OCI-M1 (cell line): ENCODE measurements around the gene MTHFD1.
A peak's percentile ranks its signal among the peaks of the same experiment; 100 is the strongest.
"Not testable (repeated sequence)": the region's sequence is repeated elsewhere in the genome, so short reads cannot be mapped to it uniquely, and the experiment has no call there.

Source experiments
- DNase-seq: peaks from one replicate; lab custom pipeline; 2025; lab: John Stamatoyannopoulos, UW

MTHFD1 gene

DNA sequence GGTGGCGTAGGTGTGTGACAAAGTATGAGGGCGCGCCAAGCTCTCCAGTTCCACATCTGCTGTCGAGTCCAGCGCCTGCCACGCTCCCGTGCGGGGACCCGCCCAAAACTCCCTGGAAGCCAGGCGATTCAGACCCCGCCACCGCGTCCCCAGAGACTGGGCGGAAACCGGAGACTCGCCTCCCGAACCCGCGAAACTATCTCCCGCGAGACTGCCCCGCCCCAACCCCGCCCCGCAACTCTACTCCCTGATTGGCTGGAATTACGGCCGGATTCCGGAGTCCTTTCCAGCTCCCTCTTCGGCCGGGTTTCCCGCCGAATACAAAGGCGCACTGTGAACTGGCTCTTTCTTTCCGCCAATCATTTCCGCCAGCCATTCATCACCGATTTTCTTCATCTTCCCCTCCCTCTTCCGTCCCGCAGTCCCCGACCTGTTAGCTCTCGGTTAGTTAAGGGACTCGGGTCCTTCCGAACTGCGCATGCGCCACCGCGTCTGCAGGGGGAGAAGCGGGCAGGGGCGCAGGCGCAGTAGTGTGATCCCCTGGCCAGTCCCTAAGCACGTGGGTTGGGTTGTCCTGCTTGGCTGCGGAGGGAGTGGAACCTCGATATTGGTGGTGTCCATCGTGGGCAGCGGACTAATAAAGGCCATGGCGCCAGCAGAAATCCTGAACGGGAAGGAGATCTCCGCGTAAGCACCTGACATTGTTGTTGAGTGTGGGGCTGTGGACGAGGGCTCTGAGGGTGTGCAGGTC is at the start of gene MTHFD1:
Gene MTHFD1 (plus strand): TSS at position 572 of the 751 bp plus-strand sequence. CDS start 75 bp downstream, at position 647.
- DNase-seq, result peak; percentile 98

- DNase-seq, result peak; percentile 95
Observed at GRCh38 chr14:64338616-64339316, 49.4 kb upstream of the MTHFD1 start.

DNA sequence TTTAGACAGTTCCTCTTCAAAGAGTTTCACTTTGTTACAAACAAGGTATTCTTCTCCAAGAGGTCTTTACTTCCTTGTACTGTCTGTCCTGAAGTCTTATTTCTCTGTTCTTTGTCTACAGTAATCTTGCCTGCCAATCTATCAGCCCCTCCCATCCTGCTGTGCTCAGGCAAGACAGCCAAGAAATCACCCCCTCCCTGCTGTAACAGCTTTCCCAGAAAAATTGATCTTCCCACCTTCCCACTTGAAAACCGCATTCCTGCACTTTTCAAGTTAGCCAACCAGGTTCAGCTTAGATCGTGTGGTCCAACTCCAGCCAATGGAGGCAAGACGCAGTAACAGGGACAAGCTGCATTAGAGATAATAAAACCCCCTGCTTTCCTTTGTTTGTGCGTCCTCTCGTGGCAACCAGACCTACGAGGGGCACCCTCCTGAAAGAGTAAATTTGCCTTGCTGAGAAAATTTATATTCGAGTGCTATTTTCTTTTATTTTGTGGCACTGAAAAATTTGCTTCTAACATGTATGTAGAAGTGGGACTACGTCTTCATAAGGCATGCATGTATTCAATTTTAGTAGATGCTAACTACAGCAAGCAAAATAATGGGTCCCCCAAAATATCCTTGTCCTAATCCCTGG is 47.5 kb upstream of the MTHFD1 start:
- DNase-seq, result peak; percentile 7

- DNase-seq, result no peak
Observed at GRCh38 chr14:64347748-64348147, 40.4 kb upstream of the MTHFD1 start.

DNA sequence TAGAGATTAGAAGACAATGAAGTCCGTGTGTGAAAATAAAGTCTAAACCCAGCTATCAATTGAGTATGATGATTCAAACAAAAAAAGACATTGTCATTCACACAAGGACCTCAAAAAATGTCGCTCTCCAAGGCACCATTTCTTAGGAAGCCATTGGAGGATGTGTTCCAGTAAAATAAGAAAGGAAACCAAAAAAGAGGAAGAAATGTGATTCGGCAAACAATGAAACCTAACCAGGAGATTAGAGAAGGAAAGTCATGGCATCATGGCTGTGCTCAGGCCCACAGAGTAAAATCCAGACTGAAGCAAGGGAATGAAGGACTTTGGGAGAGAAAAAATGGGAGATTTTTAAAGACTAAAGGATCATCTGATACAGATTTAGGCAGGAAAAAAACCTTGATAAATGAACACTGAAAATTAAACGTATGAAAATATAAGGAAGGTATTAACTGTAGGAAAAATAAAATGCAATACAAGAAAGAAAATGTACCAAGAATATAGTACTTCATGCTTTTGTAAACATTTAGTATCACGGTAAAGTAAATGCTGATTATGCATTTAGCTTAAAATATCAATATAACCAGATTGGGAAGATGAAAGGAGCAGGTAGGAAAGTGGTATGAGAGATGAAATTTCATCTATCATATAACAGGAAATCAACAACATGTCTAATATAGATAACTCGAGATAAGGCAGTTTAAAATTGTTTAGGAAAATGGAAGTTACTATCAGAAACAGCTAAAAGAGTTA is 38.2 kb upstream of the MTHFD1 start:
- peak; percentile 22 for DNase-seq

DNA sequence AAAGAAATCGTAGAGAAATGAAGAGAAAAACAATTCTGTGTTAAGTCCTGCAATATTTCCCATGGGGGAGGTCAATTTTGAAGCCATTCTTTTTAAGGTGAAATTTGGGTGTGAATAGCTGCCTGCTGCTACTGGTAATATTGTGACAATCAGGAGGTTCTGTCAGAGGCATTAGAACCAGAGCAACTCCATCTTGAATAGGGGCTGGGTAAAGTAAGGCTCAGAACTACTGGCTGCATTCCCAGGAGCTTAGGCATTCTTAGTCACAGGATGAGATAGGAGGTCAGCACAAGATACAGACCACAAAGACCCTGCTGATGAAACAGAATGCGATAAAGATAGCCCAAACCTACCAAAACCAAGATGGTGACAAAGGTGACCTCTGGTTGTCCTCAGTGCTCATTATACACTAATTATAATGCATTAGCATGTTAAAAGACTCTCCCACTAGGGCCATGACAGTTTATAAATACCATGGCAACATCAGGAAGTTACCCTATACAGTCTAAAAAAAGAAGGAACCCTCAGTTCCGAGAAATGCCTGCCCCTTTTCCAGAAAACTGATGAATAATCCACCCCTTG is 24.8 kb upstream of the MTHFD1 start:
- DNase-seq, result peak; percentile 73

- peak; percentile 18 for DNase-seq
Observed at GRCh38 chr14:64364907-64365306, 23.2 kb upstream of the MTHFD1 start.

DNA sequence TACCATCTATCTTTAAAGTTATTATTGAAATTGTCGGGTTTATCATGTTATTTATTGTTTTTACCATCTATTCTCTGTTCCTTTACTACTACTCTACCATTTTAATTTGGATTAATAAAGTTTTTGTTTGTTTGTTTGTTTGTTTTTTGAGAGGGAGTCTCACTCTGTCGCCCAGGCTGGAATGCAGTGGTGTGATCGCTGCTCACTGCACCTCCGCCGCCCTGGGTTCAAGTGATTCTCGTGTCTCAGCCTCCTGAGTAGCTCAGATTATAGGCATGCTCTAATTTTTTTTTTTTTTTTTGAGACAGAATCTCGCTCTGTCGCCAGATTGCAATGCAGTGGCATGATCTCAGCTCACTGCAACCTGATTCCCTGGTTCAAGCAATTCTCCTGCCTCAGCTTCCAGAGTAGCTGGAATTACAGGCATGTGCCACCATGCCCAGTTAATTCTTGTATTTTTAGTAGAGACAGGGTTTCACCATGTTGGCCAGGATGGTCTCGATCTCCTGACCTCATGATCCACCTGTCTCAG is 22.7 kb upstream of the MTHFD1 start:
- not testable (repeated sequence) for DNase-seq

- DNase-seq, result no peak
Observed at GRCh38 chr14:64369201-64369600, 19.0 kb upstream of the MTHFD1 start.

GRCh38 chr14:64387232-64387781 is 846 bp upstream of the MTHFD1 start:
- no peak for DNase-seq

DNA sequence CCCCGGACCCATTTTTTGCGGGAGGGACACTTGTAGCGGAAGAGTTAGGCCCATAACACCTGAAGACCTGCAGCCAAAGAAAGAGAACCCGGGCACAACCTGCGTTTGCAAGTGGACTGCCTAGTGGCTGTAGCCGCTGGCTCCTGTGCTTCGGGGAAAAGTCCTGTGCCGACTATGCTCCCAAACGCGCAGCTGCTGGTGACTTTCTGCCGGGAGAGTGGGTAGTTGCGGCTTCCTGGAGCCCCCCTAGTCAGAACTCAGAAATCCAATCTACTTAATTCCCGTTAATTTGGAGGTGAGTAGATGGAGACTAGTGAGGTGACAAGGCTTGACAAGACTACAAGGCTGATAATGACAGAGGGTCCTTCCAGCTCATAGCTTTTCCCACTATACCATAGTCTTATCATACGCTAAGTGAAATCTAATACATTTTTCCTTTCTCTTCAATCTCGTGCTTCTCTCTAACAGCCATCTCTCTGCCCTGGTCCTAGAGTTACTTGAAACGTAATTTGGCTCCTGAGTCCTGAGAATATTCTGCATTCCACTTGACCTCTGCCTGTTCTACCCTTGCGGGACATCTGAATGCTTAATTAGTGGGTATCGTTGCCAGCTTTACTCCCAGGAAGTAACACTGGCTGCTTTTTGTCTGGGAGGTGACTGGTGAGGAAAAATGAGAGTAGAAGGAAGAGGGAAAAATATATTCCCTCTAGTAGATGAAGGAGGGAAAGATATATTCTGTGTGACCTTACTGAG is 556 bp downstream of the MTHFD1 start:
- peak; percentile 48 for DNase-seq

DNA sequence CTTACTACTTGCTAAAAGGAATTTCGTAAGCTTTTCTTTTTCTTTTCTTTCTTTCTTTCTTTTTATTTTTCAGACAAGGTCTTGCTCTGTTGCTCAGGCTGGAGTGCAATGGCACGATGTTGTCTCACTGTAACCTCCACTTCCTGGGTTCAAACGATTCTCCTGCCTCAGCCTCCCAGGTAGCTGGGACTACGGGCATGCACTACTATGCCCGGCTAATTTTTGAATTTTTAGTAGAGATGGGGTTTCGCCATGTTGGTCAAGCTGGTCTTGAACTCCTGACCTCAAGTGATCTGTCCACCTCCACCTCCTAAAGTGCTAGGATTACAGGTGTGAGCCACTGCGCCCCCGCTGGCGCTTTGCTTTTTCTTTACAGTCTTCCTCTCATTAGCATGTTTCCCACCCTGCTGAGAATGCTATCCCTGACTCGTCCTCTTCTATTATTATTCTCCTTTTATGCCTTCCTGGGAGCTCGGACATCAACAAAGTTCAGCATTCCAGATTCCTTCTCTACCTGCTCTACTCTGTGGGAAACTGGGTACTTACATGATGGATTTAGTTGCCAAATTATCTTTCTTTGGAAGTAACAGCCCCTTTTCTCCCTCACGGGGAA is 3.1 kb downstream of the MTHFD1 start:
- DNase-seq, result no peak

DNA sequence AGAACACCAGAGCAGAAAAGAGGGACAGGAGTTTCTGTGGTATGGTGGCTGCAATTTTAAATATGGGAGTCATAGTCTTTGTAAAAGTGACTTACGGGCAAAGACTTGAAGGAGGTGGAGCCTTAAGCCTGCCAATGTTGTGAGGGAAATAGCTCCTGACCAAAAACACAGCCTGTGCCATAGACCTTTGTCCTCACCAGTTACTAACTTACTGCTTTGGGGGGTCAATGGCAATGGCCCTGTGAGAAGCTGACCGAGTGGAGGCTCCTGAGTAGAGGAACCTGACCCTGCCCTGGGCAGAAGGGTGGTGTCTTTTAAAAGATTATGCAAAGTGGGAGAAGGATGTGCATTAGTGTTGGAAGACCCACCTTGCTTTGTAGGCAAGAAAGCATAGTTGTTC is 3.8 kb downstream of the MTHFD1 start:
- no peak for DNase-seq

DNA sequence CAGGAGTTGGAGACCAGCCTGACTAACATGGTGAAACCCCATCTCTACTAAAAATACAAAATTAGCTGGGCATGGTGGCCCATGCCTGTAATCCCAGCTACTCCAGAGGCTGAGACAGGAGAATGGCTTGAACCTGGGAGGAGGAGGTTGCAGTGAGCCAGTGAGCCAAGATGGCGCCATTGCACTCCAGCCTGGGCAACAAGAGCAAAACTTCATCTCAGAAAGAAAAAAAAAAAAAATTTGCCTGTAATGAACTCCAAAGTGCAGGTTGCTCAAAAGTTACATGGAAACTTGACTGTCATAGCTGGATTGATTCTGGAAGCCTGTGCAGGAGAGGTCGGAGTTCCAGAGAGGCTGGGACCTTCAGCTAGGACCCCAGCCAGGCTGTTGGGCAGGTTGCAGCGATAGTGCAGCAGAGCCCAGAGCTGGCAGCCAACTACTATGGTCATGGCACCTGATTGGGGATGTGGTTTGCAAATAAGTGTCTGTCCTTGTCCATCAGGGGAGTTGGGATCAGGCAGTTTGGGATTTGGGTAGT is 5.1 kb downstream of the MTHFD1 start:
- DNase-seq, result not testable (repeated sequence)

GRCh38 chr14:64394423-64394822 is 6.3 kb downstream of the MTHFD1 start:
- DNase-seq, result peak; percentile 73

DNA sequence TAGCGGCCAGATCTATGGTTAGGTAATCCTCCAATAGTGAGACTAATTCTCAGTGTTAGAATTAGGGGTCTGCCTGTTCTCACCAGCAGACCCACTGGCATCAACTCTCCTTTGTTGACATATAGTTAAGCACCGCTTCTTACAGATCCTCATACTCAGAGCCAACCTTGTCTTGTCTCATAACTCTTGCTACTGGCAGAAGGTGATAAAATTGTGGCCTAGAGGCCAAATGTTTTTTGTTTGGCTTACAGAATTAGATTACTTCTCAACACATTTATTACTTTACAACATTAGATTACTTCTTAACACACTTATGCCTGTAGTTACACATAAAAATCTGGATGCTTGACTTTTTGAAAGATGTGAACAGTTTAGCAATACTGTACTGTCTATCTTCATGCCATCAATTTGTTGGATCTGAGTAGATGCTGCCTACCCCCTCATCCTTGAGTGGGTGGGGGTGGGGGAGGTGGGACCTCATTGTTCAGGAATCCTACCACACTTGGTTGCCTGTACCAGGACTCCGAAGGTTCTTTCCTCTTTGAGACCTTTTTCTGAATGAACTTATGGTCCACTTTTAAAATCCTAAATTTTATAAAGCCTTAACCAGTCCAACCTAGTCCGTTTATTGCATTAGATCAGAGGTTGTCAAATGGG is 7.0 kb downstream of the MTHFD1 start:
- DNase-seq, result no peak

- no peak for DNase-seq
Observed at GRCh38 chr14:64400829-64401459, 12.8 kb downstream of the MTHFD1 start.

- DNase-seq, result no peak
Observed at GRCh38 chr14:64401949-64402348, 13.8 kb downstream of the MTHFD1 start.

DNA sequence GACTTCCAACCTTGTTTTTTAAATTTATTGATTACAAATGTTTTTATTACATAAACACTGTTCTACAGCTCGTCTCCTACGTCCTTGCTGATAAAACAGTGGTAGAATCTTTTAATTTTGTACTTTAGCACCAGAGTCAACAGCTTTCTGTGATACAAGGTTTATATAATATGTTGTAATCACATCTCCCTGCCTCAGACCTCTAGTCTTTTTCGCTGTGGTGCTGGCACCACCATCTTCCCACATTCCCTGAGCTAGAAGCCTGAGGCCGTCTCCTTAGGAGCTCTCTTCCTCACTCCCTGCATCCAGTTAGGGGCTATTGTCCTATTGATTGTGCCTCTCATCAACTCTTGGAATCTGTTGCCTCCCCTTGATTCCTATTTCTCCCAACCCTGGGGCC is 17.1 kb downstream of the MTHFD1 start:
- no peak for DNase-seq
